KG1 (cell line): ENCODE measurements around the gene KRT9.

Experiments used
- DNase-seq: peaks from one replicate; lab custom pipeline; 2025; lab: John Stamatoyannopoulos, UW

KRT9 gene

GRCh38 chr17:41528959-41529353 lies 42.9 kb downstream of the KRT9 start:
- no peak for DNase-seq

- no peak for DNase-seq
These were observed 44.5 kb downstream of the KRT9 start for GRCh38 chr17:41527063-41528023.

- no peak for DNase-seq
These were observed 47.6 kb downstream of the KRT9 start for GRCh38 chr17:41524261-41524660.

GRCh38 chr17:41523787-41524186 lies 48.1 kb downstream of the KRT9 start:
- no peak for DNase-seq

- no peak for DNase-seq
These were observed 48.6 kb downstream of the KRT9 start for GRCh38 chr17:41523225-41523593.

GRCh38 chr17:41522301-41523224 lies 49.3 kb downstream of the KRT9 start:
- DNase-seq: no peak

GRCh38 chr17:41521574-41522261 lies 50.1 kb downstream of the KRT9 start:
- DNase-seq: no peak

GRCh38 chr17:41520821-41521521 lies 50.9 kb downstream of the KRT9 start:
- no peak for DNase-seq

GRCh38 chr17:41519501-41520224 lies 52.2 kb downstream of the KRT9 start:
- DNase-seq: no peak

GRCh38 chr17:41518789-41519449 lies 52.9 kb downstream of the KRT9 start, which contains the start of gene KRT15:
Gene KRT15 (minus strand): TSS chr17:41518890. CDS start chr17:41518827, 63 bp downstream.
- no peak for DNase-seq

GRCh38 chr17:41518031-41518430 lies 53.8 kb downstream of the KRT9 start:
- no peak for DNase-seq

- DNase-seq: no peak
These were observed 55.0 kb downstream of the KRT9 start for GRCh38 chr17:41516830-41517283.

- no peak for DNase-seq
These were observed 55.6 kb downstream of the KRT9 start for GRCh38 chr17:41516147-41516829.
